BLaER1 (cell line): ENCODE measurements around the gene PCBP2.

Source experiments
- H3K27ac ChIP-seq: shearing (Covaris generic); formaldehyde crosslinking; 2 replicates; pipeline ENCODE4 v1.8.1; 2022
- H3K27me3 ChIP-seq: shearing (Covaris generic); formaldehyde crosslinking; 2 replicates; pipeline ENCODE4 v1.8.1; 2022
- H3K36me3 ChIP-seq: shearing (Covaris generic); formaldehyde crosslinking; 2 replicates; pipeline ENCODE4 v1.8.1; 2022
- H3K4me1 ChIP-seq: shearing (Covaris generic); formaldehyde crosslinking; 2 replicates; pipeline ENCODE4 v1.8.1; 2022
- H3K4me2 ChIP-seq: shearing (Covaris generic); formaldehyde crosslinking; 2 replicates; pipeline ENCODE4 v1.8.1; 2022
- H3K4me3 ChIP-seq: shearing (Covaris generic); formaldehyde crosslinking; 2 replicates; pipeline ENCODE4 v1.8.1; 2022
- H3K9ac ChIP-seq: shearing (Covaris generic); formaldehyde crosslinking; 2 replicates; pipeline ENCODE4 v1.8.1; 2022
- H3K9me3 ChIP-seq: shearing (Covaris generic); formaldehyde crosslinking; 2 replicates; pipeline ENCODE4 v1.8.1; 2022
- H4K20me1 ChIP-seq: shearing (Covaris generic); formaldehyde crosslinking; 2 replicates; pipeline ENCODE4 v1.8.1; 2022
- Cebpa-rat ChIP-seq: shearing (Covaris generic); IDR thresholded peaks from 2 replicates; pipeline ENCODE4 v1.8.1; 2022

Gene PCBP2

GRCh38 chr12:53500776-53501614 lies 49.1 kb downstream of the PCBP2 start, which contains the start of gene TARBP2:
Gene TARBP2, plus strand, starts transcription at chr12:53501283. Its CDS starts 126 bp downstream, at chr12:53501409.
- no peak for TF ChIP-seq Cebpa-rat

GRCh38 chr12:53501615-53502181 lies 49.8 kb downstream of the PCBP2 start:
- no peaks in the 10 kb centered on the region for H4K20me1 ChIP-seq
- H3K27ac ChIP-seq, result peak overlapping the region; percentile 96
- H3K4me2 ChIP-seq, result peak overlapping the region; percentile 99
- H3K9ac ChIP-seq, result peak overlapping the region; percentile 95
- H3K4me3 ChIP-seq, result peak overlapping the region; percentile 73
- no peak for TF ChIP-seq Cebpa-rat
- H3K9me3 ChIP-seq, result no peaks in the 10 kb centered on the region
- H3K27me3 ChIP-seq, result no peaks in the 10 kb centered on the region
- H3K4me1 ChIP-seq, result peaks cover 49% of the 10 kb centered on the region
- H3K36me3 ChIP-seq, result peaks cover 47% of the 10 kb centered on the region

More at GRCh38 chr12:53500776-53501614, 49.1 kb downstream of the PCBP2 start, which contains the start of gene TARBP2:
- peak within 1 kb of the TSS; percentile 73 for H3K4me3 ChIP-seq
- H3K36me3 ChIP-seq, result peaks cover 40% of the 10 kb centered on the region
- H4K20me1 ChIP-seq, result no peaks in the 10 kb centered on the region
- H3K9ac ChIP-seq, result peak within 1 kb of the TSS; percentile 95
- H3K27me3 ChIP-seq, result no peaks in the 10 kb centered on the region
- no peaks in the 10 kb centered on the region for H3K9me3 ChIP-seq
- H3K27ac ChIP-seq, result peak within 1 kb of the TSS; percentile 96
- peak within 1 kb of the TSS; percentile 99 for H3K4me2 ChIP-seq
- peaks cover 56% of the 10 kb centered on the region for H3K4me1 ChIP-seq

GRCh38 chr12:53502331-53502730 lies 50.4 kb downstream of the PCBP2 start:
- Histone ChIP-seq H4K20me1 (no peaks in the 10 kb centered on the region), H3K27ac (peak overlapping the region; percentile 96), H3K9ac (peak overlapping the region; percentile 95), H3K4me1 (peaks cover 43% of the 10 kb centered on the region), H3K4me2 (peak overlapping the region; percentile 99), H3K4me3 (peak overlapping the region; percentile 73), H3K27me3 (no peaks in the 10 kb centered on the region), H3K9me3 (no peaks in the 10 kb centered on the region), H3K36me3 (peaks cover 50% of the 10 kb centered on the region)
- no peak for TF ChIP-seq Cebpa-rat

GRCh38 chr12:53502983-53503728 lies 51.3 kb downstream of the PCBP2 start:
- H3K36me3 ChIP-seq, result peaks cover 53% of the 10 kb centered on the region
- no peaks in the 10 kb centered on the region for H4K20me1 ChIP-seq
- H3K4me3 ChIP-seq, result no peak overlapping the region
- H3K9ac ChIP-seq, result peak overlapping the region; percentile 35; the same call in 1 of the 2 replicates
- no peak overlapping the region for H3K27ac ChIP-seq
- H3K4me1 ChIP-seq, result peaks cover 35% of the 10 kb centered on the region
- no peak for TF ChIP-seq Cebpa-rat
- H3K4me2 ChIP-seq, result peak overlapping the region; percentile 99
- no peaks in the 10 kb centered on the region for H3K27me3 ChIP-seq
- H3K9me3 ChIP-seq, result no peaks in the 10 kb centered on the region

- Histone ChIP-seq H3K36me3 (peaks cover 53% of the 10 kb centered on the region), H3K9ac (0 out of 2 replicates have a peak overlapping the region, but pooled peaks have one; percentile 15), H3K4me3 (no peak overlapping the region), H3K4me2 (no peak overlapping the region), H3K4me1 (peaks cover 37% of the 10 kb centered on the region), H3K27me3 (no peaks in the 10 kb centered on the region), H3K27ac (no peak overlapping the region), H3K9me3 (no peaks in the 10 kb centered on the region), H4K20me1 (no peaks in the 10 kb centered on the region)
- TF ChIP-seq Cebpa-rat, result no peak
Measured at GRCh38 chr12:53504004-53504920, 52.4 kb downstream of the PCBP2 start.

- no peak overlapping the region for H3K4me3 ChIP-seq
- H3K9ac ChIP-seq, result 0 out of 2 replicates have a peak overlapping the region, but pooled peaks have one; percentile 15
- H3K4me2 ChIP-seq, result no peak overlapping the region
- no peak overlapping the region for H3K27ac ChIP-seq
- H4K20me1 ChIP-seq, result no peaks in the 10 kb centered on the region
- H3K36me3 ChIP-seq, result peaks cover 59% of the 10 kb centered on the region
- TF ChIP-seq Cebpa-rat, result no peak
- no peaks in the 10 kb centered on the region for H3K9me3 ChIP-seq
- H3K4me1 ChIP-seq, result peaks cover 32% of the 10 kb centered on the region
- H3K27me3 ChIP-seq, result no peaks in the 10 kb centered on the region
Measured at GRCh38 chr12:53505086-53505485, 53.2 kb downstream of the PCBP2 start.

- no peak for TF ChIP-seq Cebpa-rat
- H3K4me1 ChIP-seq, result peaks cover 28% of the 10 kb centered on the region
Measured at GRCh38 chr12:53505555-53506449, 53.9 kb downstream of the PCBP2 start.

GRCh38 chr12:53506450-53506785 lies 54.5 kb downstream of the PCBP2 start:
- Histone ChIP-seq H3K9me3 (no peaks in the 10 kb centered on the region), H3K9ac (no peak overlapping the region), H3K27ac (no peak overlapping the region), H3K4me3 (no peak overlapping the region), H3K4me1 (peaks cover 28% of the 10 kb centered on the region), H3K36me3 (peaks cover 72% of the 10 kb centered on the region), H4K20me1 (no peaks in the 10 kb centered on the region), H3K27me3 (no peaks in the 10 kb centered on the region), H3K4me2 (no peak overlapping the region)
- TF ChIP-seq Cebpa-rat, result no peak

More at GRCh38 chr12:53505555-53506449, 53.9 kb downstream of the PCBP2 start:
- Histone ChIP-seq H4K20me1 (no peaks in the 10 kb centered on the region), H3K9me3 (no peaks in the 10 kb centered on the region), H3K4me2 (no peak overlapping the region), H3K4me3 (no peak overlapping the region), H3K36me3 (peaks cover 66% of the 10 kb centered on the region), H3K27me3 (no peaks in the 10 kb centered on the region), H3K27ac (no peak overlapping the region), H3K9ac (no peak overlapping the region)
